Fibroblast of lung (primary cell): ENCODE measurements around the gene TRAPPC12.

ENCODE experiments used
- CTCF ChIP-seq, 2 donors: IDR thresholded peaks in 1 of 2; conservative IDR thresholded peaks in 1 of 2; 1 replicate in 1 of 2; 2 replicates in 1 of 2; pipeline ENCODE4 v1.5.1; 2011 to 2012; ENCODE audit warnings: low read length in 2 of 2, control low read depth in 1 of 2, inconsistent platforms in 1 of 2, low read depth in 1 of 2, mild to moderate bottlenecking in 1 of 2
- EZH2 ChIP-seq: IDR thresholded peaks from 2 replicates; pipeline ENCODE4 v1.5.1; 2012; ENCODE audit warnings: low read length, control low read depth, mild to moderate bottlenecking; ENCODE audit errors: missing control alignments

- no peak for TF ChIP-seq EZH2
- no peak for TF ChIP-seq CTCF (conservative IDR thresholded peaks at IDR 0.05 in 1 of 2, IDR thresholded peaks at IDR 0.05 in 1 of 2; ENCODE audit: low read depth in 1 of 2, low read length in 2 of 2)
Observed at GRCh38 chr2:3465328-3465727, 85.8 kb downstream of the TRAPPC12 start.
